K562 (cell line): ENCODE measurements around the gene TULP4. TPM values are rescaled to one million over a fixed set of nuclear protein-coding genes. Genes with fewer than 3 reads are reported as not detected.

ENCODE experiments used
- ATF7 ChIP-seq: fragments of 450-650 bp; IDR thresholded peaks from 2 replicates; pipeline ENCODE4 v1.7.1; 2014; ENCODE audit warnings: mild to moderate bottlenecking, moderate library complexity
- FOXK1 ChIP-seq: sonication (generic); formaldehyde crosslinking; IDR thresholded peaks from 2 replicates; pipeline ENCODE4 v1.8.0; 2022; ENCODE audit warnings: missing genetic modification reagents, mild to moderate bottlenecking, borderline replicate concordance
- FUS ChIP-seq: fragments of 200-400 bp; formaldehyde crosslinking; optimal IDR thresholded peaks from 2 replicates; pipeline ENCODE3; 2017; ENCODE audit warnings: low read depth, low read length
- NFE2L1 ChIP-seq: fragments of 450-650 bp; IDR thresholded peaks from 2 replicates; pipeline ENCODE4 v1.6.1; 2016; ENCODE audit warnings: missing genetic modification characterization, low read depth, mild to moderate bottlenecking, missing compliant biosample characterization, moderate library complexity, borderline replicate concordance
- NFYB ChIP-seq: IDR thresholded peaks from 2 replicates; pipeline ENCODE4 v1.6.1; 2011; ENCODE audit warnings: mild to moderate bottlenecking, moderate library complexity; ENCODE audit not compliant: insufficient read length; ENCODE audit errors: extremely low read depth
- PYGO2 ChIP-seq: fragments of 450-650 bp; IDR thresholded peaks from 2 replicates; pipeline ENCODE4 v1.6.1; 2016; ENCODE audit warnings: mild to moderate bottlenecking, missing genetic modification characterization, moderate library complexity, missing compliant biosample characterization
- RHOXF2B ChIP-seq: fragments of 250-450 bp; sonication (Bioruptor Pico); conservative IDR thresholded peaks from 2 replicates; pipeline ENCODE4 v1.5.1; 2021
- ZFX ChIP-seq: sonication (generic); formaldehyde crosslinking; IDR thresholded peaks from 2 replicates; pipeline ENCODE4 v1.8.0; 2022; ENCODE audit warnings: mild to moderate bottlenecking, missing genetic modification reagents, moderate library complexity
- ZNF583 ChIP-seq: fragments of 250-450 bp; sonication (Bioruptor Pico); IDR thresholded peaks from 2 replicates; pipeline ENCODE4 v1.4.0; 2020
- ZNF586 ChIP-seq: fragments of 450-650 bp; formaldehyde crosslinking; conservative IDR thresholded peaks from 2 replicates; pipeline ENCODE4 v1.4.0; 2020; ENCODE audit warnings: mild to moderate bottlenecking, moderate library complexity
- polyA plus RNA-seq, 8 experiments: library from polyadenylated mRNA; depleted of rRNA in 4 of 8; stranded (reverse) in 5 of 8; unstranded in 3 of 8; fragments of >200 nt; fragmentation: Nextera tagmentation in 2 of 8; fragmentation: Illumina TruSeq in 1 of 8; extraction: Ambion mirVana in 2 of 8; extraction: Trizol in 1 of 8; gene quantifications; 2 replicates each; pipeline versions ENCODE4 v1.2.1 to v1.2.3, GENCODE V29; 2011 to 2014; ENCODE audit warnings: inconsistent platforms in 1 of 8, missing spikeins in 1 of 8
- total RNA-seq, 7 experiments: library from RNA; depleted of rRNA in 6 of 7; stranded (reverse); fragments of >200 nt in 6 of 7; fragmentation: Illumina TruSeq in 2 of 7; extraction: Trizol in 2 of 7; gene quantifications; 2 replicates each; pipeline versions ENCODE4 v1.2.1 to v1.2.3, GENCODE V29; 2011 to 2021; ENCODE audit warnings: low replicate concordance in 1 of 7
- TF ChIP-seq, protein P1 (sequence below), 3 experiments: fragments of 200-800 bp in 1 of 3; fragments of 250-450 bp in 1 of 3; fragments of 450-650 bp in 1 of 3; sonication (Bioruptor Pico) in 1 of 3; sonication (Bioruptor generic) in 1 of 3; formaldehyde crosslinking in 1 of 3; IDR thresholded peaks; 2 replicates each; pipeline versions ENCODE4 v1.6.1 to v1.8.0; 2016 to 2022; ENCODE audit warnings: mild to moderate bottlenecking in 2 of 3, missing genetic modification characterization in 2 of 3, missing compliant biosample characterization in 1 of 3, moderate library complexity in 1 of 3
- TF ChIP-seq, protein P2 (sequence below), 2 experiments: fragments of 450-650 bp; formaldehyde crosslinking in 1 of 2; IDR thresholded peaks; 2 replicates each; pipeline versions ENCODE4 v1.4.0 to v1.6.1; 2014 to 2020; ENCODE audit warnings: mild to moderate bottlenecking in 2 of 2, borderline replicate concordance in 1 of 2, low read depth in 1 of 2
- TF ChIP-seq, protein P3 (sequence below): sonication (generic); formaldehyde crosslinking; IDR thresholded peaks from 2 replicates; pipeline ENCODE4 v1.8.1; 2023; ENCODE audit warnings: mild to moderate bottlenecking, missing genetic modification reagents, moderate library complexity
- TF ChIP-seq, protein P4 (sequence below): fragments of 250-450 bp; sonication (Bioruptor Pico); IDR thresholded peaks from 2 replicates; pipeline ENCODE4 v1.5.0; 2021

Gene TULP4
- total and polyA plus RNA-seq, 9 of the 15 experiments (the other 6 are each of a cell fraction or from before 2014, with no cell fraction given) = 1.2 to 50.4 (median 11.0) TPM

GRCh38 chr6:158293122-158293521, 19.1 kb upstream of the TULP4 start (continued):
- TF ChIP-seq, protein P1, sequence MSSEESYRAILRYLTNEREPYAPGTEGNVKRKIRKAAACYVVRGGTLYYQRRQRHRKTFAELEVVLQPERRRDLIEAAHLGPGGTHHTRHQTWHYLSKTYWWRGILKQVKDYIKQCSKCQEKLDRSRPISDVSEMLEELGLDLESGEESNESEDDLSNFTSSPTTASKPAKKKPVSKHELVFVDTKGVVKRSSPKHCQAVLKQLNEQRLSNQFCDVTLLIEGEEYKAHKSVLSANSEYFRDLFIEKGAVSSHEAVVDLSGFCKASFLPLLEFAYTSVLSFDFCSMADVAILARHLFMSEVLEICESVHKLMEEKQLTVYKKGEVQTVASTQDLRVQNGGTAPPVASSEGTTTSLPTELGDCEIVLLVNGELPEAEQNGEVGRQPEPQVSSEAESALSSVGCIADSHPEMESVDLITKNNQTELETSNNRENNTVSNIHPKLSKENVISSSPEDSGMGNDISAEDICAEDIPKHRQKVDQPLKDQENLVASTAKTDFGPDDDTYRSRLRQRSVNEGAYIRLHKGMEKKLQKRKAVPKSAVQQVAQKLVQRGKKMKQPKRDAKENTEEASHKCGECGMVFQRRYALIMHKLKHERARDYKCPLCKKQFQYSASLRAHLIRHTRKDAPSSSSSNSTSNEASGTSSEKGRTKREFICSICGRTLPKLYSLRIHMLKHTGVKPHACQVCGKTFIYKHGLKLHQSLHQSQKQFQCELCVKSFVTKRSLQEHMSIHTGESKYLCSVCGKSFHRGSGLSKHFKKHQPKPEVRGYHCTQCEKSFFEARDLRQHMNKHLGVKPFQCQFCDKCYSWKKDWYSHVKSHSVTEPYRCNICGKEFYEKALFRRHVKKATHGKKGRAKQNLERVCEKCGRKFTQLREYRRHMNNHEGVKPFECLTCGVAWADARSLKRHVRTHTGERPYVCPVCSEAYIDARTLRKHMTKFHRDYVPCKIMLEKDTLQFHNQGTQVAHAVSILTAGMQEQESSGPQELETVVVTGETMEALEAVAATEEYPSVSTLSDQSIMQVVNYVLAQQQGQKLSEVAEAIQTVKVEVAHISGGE (CRISPR knock-in tag; IDR thresholded peaks at IDR 0.05) = no peak
- TF ChIP-seq, protein P2, sequence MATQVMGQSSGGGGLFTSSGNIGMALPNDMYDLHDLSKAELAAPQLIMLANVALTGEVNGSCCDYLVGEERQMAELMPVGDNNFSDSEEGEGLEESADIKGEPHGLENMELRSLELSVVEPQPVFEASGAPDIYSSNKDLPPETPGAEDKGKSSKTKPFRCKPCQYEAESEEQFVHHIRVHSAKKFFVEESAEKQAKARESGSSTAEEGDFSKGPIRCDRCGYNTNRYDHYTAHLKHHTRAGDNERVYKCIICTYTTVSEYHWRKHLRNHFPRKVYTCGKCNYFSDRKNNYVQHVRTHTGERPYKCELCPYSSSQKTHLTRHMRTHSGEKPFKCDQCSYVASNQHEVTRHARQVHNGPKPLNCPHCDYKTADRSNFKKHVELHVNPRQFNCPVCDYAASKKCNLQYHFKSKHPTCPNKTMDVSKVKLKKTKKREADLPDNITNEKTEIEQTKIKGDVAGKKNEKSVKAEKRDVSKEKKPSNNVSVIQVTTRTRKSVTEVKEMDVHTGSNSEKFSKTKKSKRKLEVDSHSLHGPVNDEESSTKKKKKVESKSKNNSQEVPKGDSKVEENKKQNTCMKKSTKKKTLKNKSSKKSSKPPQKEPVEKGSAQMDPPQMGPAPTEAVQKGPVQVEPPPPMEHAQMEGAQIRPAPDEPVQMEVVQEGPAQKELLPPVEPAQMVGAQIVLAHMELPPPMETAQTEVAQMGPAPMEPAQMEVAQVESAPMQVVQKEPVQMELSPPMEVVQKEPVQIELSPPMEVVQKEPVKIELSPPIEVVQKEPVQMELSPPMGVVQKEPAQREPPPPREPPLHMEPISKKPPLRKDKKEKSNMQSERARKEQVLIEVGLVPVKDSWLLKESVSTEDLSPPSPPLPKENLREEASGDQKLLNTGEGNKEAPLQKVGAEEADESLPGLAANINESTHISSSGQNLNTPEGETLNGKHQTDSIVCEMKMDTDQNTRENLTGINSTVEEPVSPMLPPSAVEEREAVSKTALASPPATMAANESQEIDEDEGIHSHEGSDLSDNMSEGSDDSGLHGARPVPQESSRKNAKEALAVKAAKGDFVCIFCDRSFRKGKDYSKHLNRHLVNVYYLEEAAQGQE (IDR thresholded peaks at IDR 0.05; ENCODE audit: borderline replicate concordance) = no peak
- TF ChIP-seq, protein P2 (CRISPR knock-in tag; IDR thresholded peaks at IDR 0.05; ENCODE audit: low read depth) = no peak
- no peak for TF ChIP-seq ZFX (CRISPR knock-in tag)
- TF ChIP-seq ZNF586 (CRISPR knock-in tag) = no peak
- TF ChIP-seq, protein P3, sequence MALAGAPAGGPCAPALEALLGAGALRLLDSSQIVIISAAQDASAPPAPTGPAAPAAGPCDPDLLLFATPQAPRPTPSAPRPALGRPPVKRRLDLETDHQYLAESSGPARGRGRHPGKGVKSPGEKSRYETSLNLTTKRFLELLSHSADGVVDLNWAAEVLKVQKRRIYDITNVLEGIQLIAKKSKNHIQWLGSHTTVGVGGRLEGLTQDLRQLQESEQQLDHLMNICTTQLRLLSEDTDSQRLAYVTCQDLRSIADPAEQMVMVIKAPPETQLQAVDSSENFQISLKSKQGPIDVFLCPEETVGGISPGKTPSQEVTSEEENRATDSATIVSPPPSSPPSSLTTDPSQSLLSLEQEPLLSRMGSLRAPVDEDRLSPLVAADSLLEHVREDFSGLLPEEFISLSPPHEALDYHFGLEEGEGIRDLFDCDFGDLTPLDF (CRISPR knock-in tag) = no peak
- TF ChIP-seq NFYB = no peak
- TF ChIP-seq NFE2L1 = no peak
- TF ChIP-seq ZNF583 = no peak
- no peak for TF ChIP-seq RHOXF2B (CRISPR knock-in tag)
- no peak for TF ChIP-seq FOXK1 (CRISPR knock-in tag)
- TF ChIP-seq, protein P4, sequence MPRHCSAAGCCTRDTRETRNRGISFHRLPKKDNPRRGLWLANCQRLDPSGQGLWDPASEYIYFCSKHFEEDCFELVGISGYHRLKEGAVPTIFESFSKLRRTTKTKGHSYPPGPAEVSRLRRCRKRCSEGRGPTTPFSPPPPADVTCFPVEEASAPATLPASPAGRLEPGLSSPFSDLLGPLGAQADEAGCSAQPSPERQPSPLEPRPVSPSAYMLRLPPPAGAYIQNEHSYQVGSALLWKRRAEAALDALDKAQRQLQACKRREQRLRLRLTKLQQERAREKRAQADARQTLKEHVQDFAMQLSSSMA (CRISPR knock-in tag) = no peak
- no peak for TF ChIP-seq FUS
- TF ChIP-seq ATF7 = no peak
- no peak for TF ChIP-seq PYGO2
